K562 (cell line): ENCODE data around the gene ALOX12B. TPM values are rescaled to one million over a fixed set of nuclear protein-coding genes. Genes with fewer than 3 reads are reported as not detected.

ENCODE experiments used
- BRF2 ChIP-seq: IDR thresholded peaks from 3 replicates; pipeline ENCODE4 v1.6.1; 2011; ENCODE audit warnings: borderline replicate concordance, mild to moderate bottlenecking; ENCODE audit not compliant: insufficient read length, insufficient read depth
- CTCF ChIP-seq, 3 experiments: IDR thresholded peaks in 2 of 3; conservative IDR thresholded peaks in 1 of 3; 2 replicates each; pipeline ENCODE4 v1.5.1; 2011 to 2012; ENCODE audit warnings: low read length in 3 of 3, mild to moderate bottlenecking in 3 of 3, control low read depth in 2 of 3, improper control_type of control experiment in 1 of 3, inconsistent platforms in 1 of 3, low read depth in 1 of 3, mixed read lengths in 1 of 3, moderate library complexity in 1 of 3; ENCODE audit not compliant: insufficient read depth in 2 of 3
- FOXP4 ChIP-seq: sonication (generic); formaldehyde crosslinking; IDR thresholded peaks from 2 replicates; pipeline ENCODE4 v1.8.0; 2022; ENCODE audit warnings: mild to moderate bottlenecking, missing genetic modification reagents, borderline replicate concordance
- GTF2E2 ChIP-seq: fragments of 200-800 bp; sonication (Bioruptor generic); IDR thresholded peaks from 2 replicates; pipeline ENCODE4 v1.6.1; 2016; ENCODE audit warnings: missing genetic modification characterization, missing compliant biosample characterization
- HMBOX1 ChIP-seq: sonication (generic); IDR thresholded peaks from 2 replicates; pipeline ENCODE4 v1.6.1; 2016
- IRF9 ChIP-seq: fragments of 450-650 bp; IDR thresholded peaks from 2 replicates; pipeline ENCODE4 v1.6.1; 2016; ENCODE audit warnings: missing biosample characterization, missing genetic modification characterization
- KLF1 ChIP-seq: fragments of 450-650 bp; IDR thresholded peaks from 2 replicates; pipeline ENCODE4 v1.6.1; 2016; ENCODE audit warnings: missing genetic modification characterization, missing compliant biosample characterization
- NRF1 ChIP-seq, 2 experiments: fragments of 450-650 bp; IDR thresholded peaks in 1 of 2; conservative IDR thresholded peaks in 1 of 2; 2 replicates each; pipeline ENCODE4 v1.6.1; 2014; ENCODE audit warnings: mild to moderate bottlenecking in 2 of 2
- POLR3G ChIP-seq: IDR thresholded peaks from 2 replicates; pipeline ENCODE4 v1.6.1; 2011; ENCODE audit not compliant: insufficient read length, insufficient replicate concordance; ENCODE audit errors: extremely low read depth
- TBP ChIP-seq: optimal IDR thresholded peaks from 2 replicates; pipeline ENCODE3; 2011; ENCODE audit warnings: low read depth, low read length, improper control_type of control experiment
- TEAD4 ChIP-seq, 2 experiments: sonication (generic) in 1 of 2; formaldehyde crosslinking in 1 of 2; IDR thresholded peaks; 2 replicates each; pipeline versions ENCODE4 v1.6.1 to v1.8.0; 2012 to 2022; ENCODE audit warnings: borderline replicate concordance in 1 of 2, inconsistent platforms in 1 of 2, low read length in 1 of 2, mild to moderate bottlenecking in 1 of 2, missing genetic modification reagents in 1 of 2
- TOE1 ChIP-seq, 2 experiments: fragments of 450-650 bp in 1 of 2; sonication (generic) in 1 of 2; formaldehyde crosslinking in 1 of 2; IDR thresholded peaks; 2 replicates each; pipeline versions ENCODE4 v1.7.1 to v1.8.0; 2016 to 2022; ENCODE audit warnings: borderline replicate concordance in 2 of 2, mild to moderate bottlenecking in 2 of 2, antibody characterized with exemption in 1 of 2, inconsistent platforms in 1 of 2, low read depth in 1 of 2, missing genetic modification reagents in 1 of 2, moderate library complexity in 1 of 2
- TRIM28 ChIP-seq: fragments of 450-650 bp; IDR thresholded peaks from 2 replicates; pipeline ENCODE4 v1.6.1; 2017
- WHSC1 ChIP-seq: IDR thresholded peaks from one replicate; pipeline ENCODE4 v1.6.1; 2012; ENCODE audit warnings: low read length, control low read depth, inconsistent platforms
- ZBTB49 ChIP-seq: sonication (generic); formaldehyde crosslinking; IDR thresholded peaks from 2 replicates; pipeline ENCODE4 v1.8.0; 2022; ENCODE audit warnings: missing genetic modification reagents, mild to moderate bottlenecking, borderline replicate concordance
- ZNF75A ChIP-seq: fragments of 450-650 bp; formaldehyde crosslinking; IDR thresholded peaks from 2 replicates; pipeline ENCODE4 v1.4.0; 2020; ENCODE audit warnings: mild to moderate bottlenecking
- ZNF77 ChIP-seq: fragments of 250-450 bp; sonication (Bioruptor Pico); IDR thresholded peaks from 2 replicates; pipeline ENCODE4 v1.5.0; 2020
- ZNF778 ChIP-seq: fragments of 450-650 bp; formaldehyde crosslinking; IDR thresholded peaks from 2 replicates; pipeline ENCODE4 v1.4.0; 2020; ENCODE audit warnings: mild to moderate bottlenecking, moderate library complexity
- polyA plus RNA-seq, 8 experiments: library from polyadenylated mRNA; depleted of rRNA in 4 of 8; stranded (reverse) in 5 of 8; unstranded in 3 of 8; fragments of >200 nt; fragmentation: Nextera tagmentation in 2 of 8; fragmentation: Illumina TruSeq in 1 of 8; extraction: Ambion mirVana in 2 of 8; extraction: Trizol in 1 of 8; gene quantifications; 2 replicates each; pipeline versions ENCODE4 v1.2.1 to v1.2.3, GENCODE V29; 2011 to 2014; ENCODE audit warnings: inconsistent platforms in 1 of 8, missing spikeins in 1 of 8
- total RNA-seq, 7 experiments: library from RNA; depleted of rRNA in 6 of 7; stranded (reverse); fragments of >200 nt in 6 of 7; fragmentation: Illumina TruSeq in 2 of 7; extraction: Trizol in 2 of 7; gene quantifications; 2 replicates each; pipeline versions ENCODE4 v1.2.1 to v1.2.3, GENCODE V29; 2011 to 2021; ENCODE audit warnings: low replicate concordance in 1 of 7

ALOX12B gene
- total and polyA plus RNA-seq, 9 of the 15 experiments (the other 6 are each of a cell fraction or from before 2014, with no cell fraction given), result not detected

GRCh38 chr17:8057691-8058114, 29.8 kb downstream of the ALOX12B start (continued):
- TF ChIP-seq FOXP4 (CRISPR knock-in tag), result no peak
- no peak for TF ChIP-seq ZNF77 (CRISPR knock-in tag)
- TF ChIP-seq TOE1 (IDR thresholded peaks at IDR 0.05; ENCODE audit: borderline replicate concordance), result no peak
- no peak for TF ChIP-seq TOE1 (CRISPR knock-in tag; IDR thresholded peaks at IDR 0.05; ENCODE audit: borderline replicate concordance, low read depth)
- 0 out of 4 replicates have a peak, but pooled peaks of 1 of the 2 experiments have one; percentile 21 for TF ChIP-seq NRF1 (conservative IDR thresholded peaks at IDR 0.05 in 1 of 2, IDR thresholded peaks at IDR 0.05 in 1 of 2)
- no peak for TF ChIP-seq TRIM28
- no peak for TF ChIP-seq IRF9 (tag)
- no peak for TF ChIP-seq ZNF778 (CRISPR knock-in tag)
- no peak for TF ChIP-seq BRF2
- no peak for TF ChIP-seq HMBOX1
- no peak for TF ChIP-seq TEAD4 (IDR thresholded peaks at IDR 0.05; ENCODE audit: low read length)
- TF ChIP-seq TEAD4 (CRISPR knock-in tag; IDR thresholded peaks at IDR 0.05; ENCODE audit: borderline replicate concordance), result no peak
- TF ChIP-seq TBP, result no peak
- peak; percentile 75 to 80 (median 78) for TF ChIP-seq CTCF (IDR thresholded peaks at IDR 0.05 in 2 of 3, conservative IDR thresholded peaks at IDR 0.05 in 1 of 3; ENCODE audit: insufficient read depth in 2 of 3, low read depth in 1 of 3, low read length in 3 of 3)
- TF ChIP-seq ZBTB49, result no peak
- no peak for TF ChIP-seq KLF1 (tag)
- TF ChIP-seq ZNF75A (CRISPR knock-in tag), result no peak
- no peak for TF ChIP-seq WHSC1
- no peak for TF ChIP-seq GTF2E2
- no peak for TF ChIP-seq POLR3G
